ENCODE results near the gene SLC2A5. TPM values are rescaled to one million over a fixed set of nuclear protein-coding genes. Genes with fewer than 3 reads are reported as not detected.

SLC2A5 gene
- total RNA-seq, 3 donors from 2014 or later = 2.3 to 2.8 (median 2.7) TPM

- Histone ChIP-seq H3K36me3 (no peaks in the 10 kb centered on the region), H3K9me3 (no peaks in the 10 kb centered on the region), H3K27me3 (no peaks in the 10 kb centered on the region), H3K4me3 (no peak overlapping the region), H3K4me1 (no peaks in the 10 kb centered on the region), H3K27ac (no peak overlapping the region)
- TF ChIP-seq POLR2AphosphoS5 (IDR thresholded peaks at IDR 0.05) = no peak
- no peak for TF ChIP-seq CTCF (IDR thresholded peaks at IDR 0.05)
- no peak for TF ChIP-seq POLR2A (IDR thresholded peaks at IDR 0.05)
- intact Hi-C loops (cut with DNase I; ENCODE audit: low total_unique reads) = no loop called here
- DNase-seq (ENCODE audit: low spot score in 2 of 2) = no peak
Observed at GRCh38 chr1:9078015-9078751, 8.7 kb upstream of the SLC2A5 start.

- Histone ChIP-seq H3K36me3 (no peaks in the 10 kb centered on the region), H3K27me3 (no peaks in the 10 kb centered on the region), H3K27ac (no peak overlapping the region), H3K4me1 (no peaks in the 10 kb centered on the region), H3K9me3 (no peaks in the 10 kb centered on the region), H3K4me3 (no peak overlapping the region)
- no peak for TF ChIP-seq POLR2AphosphoS5 (IDR thresholded peaks at IDR 0.05)
- TF ChIP-seq CTCF (IDR thresholded peaks at IDR 0.05) = no peak
- TF ChIP-seq POLR2A (IDR thresholded peaks at IDR 0.05) = no peak
- intact Hi-C loops (cut with DNase I; ENCODE audit: low total_unique reads) = no loop called here
- no peak for DNase-seq (ENCODE audit: low spot score in 2 of 2)
Observed at GRCh38 chr1:9075022-9075421, 5.6 kb upstream of the SLC2A5 start.

- Histone ChIP-seq H3K27ac (no peak overlapping the region), H3K27me3 (no peaks in the 10 kb centered on the region), H3K36me3 (no peaks in the 10 kb centered on the region), H3K4me3 (no peak overlapping the region), H3K4me1 (no peaks in the 10 kb centered on the region), H3K9me3 (no peaks in the 10 kb centered on the region)
- intact Hi-C loops (cut with DNase I; ENCODE audit: low total_unique reads) = no loop called here
- DNase-seq (ENCODE audit: low spot score in 2 of 2) = no peak
- TF ChIP-seq CTCF (IDR thresholded peaks at IDR 0.05) (no peak), POLR2AphosphoS5 (IDR thresholded peaks at IDR 0.05) (no peak), POLR2A (IDR thresholded peaks at IDR 0.05) (no peak)
Observed at GRCh38 chr1:9073143-9073542, 3.7 kb upstream of the SLC2A5 start.

- DNase-seq (ENCODE audit: low spot score in 2 of 2) = no peak
- no peak overlapping the region for H3K4me3 ChIP-seq
- no peaks in the 10 kb centered on the region for H3K27me3 ChIP-seq
- no peak for TF ChIP-seq CTCF (IDR thresholded peaks at IDR 0.05)
- no peak for TF ChIP-seq POLR2AphosphoS5 (IDR thresholded peaks at IDR 0.05)
- no peak for TF ChIP-seq POLR2A (IDR thresholded peaks at IDR 0.05)
- no peaks in the 10 kb centered on the region for H3K36me3 ChIP-seq
- intact Hi-C loops (cut with DNase I; ENCODE audit: low total_unique reads) = no loop called here
- no peak overlapping the region for H3K27ac ChIP-seq
- H3K9me3 ChIP-seq = no peaks in the 10 kb centered on the region
- no peaks in the 10 kb centered on the region for H3K4me1 ChIP-seq
Observed at GRCh38 chr1:9071554-9072235, 2.3 kb upstream of the SLC2A5 start.

GRCh38 chr1:9070486-9070885 lies 1.1 kb upstream of the SLC2A5 start:
- DNase-seq (ENCODE audit: low spot score in 2 of 2) = no peak
- peak overlapping the region in 1 of 2 donors; percentile 66 for H3K27ac ChIP-seq
- H3K4me1 ChIP-seq = no peaks in the 10 kb centered on the region
- TF ChIP-seq POLR2A (IDR thresholded peaks at IDR 0.05) = no peak
- H3K36me3 ChIP-seq = no peaks in the 10 kb centered on the region
- intact Hi-C loops (cut with DNase I; ENCODE audit: low total_unique reads) = no loop called here
- no peak overlapping the region for H3K4me3 ChIP-seq
- no peaks in the 10 kb centered on the region for H3K27me3 ChIP-seq
- H3K9me3 ChIP-seq = no peaks in the 10 kb centered on the region
